ENCODE results near the gene MECP2.

The MECP2 gene

DNA sequence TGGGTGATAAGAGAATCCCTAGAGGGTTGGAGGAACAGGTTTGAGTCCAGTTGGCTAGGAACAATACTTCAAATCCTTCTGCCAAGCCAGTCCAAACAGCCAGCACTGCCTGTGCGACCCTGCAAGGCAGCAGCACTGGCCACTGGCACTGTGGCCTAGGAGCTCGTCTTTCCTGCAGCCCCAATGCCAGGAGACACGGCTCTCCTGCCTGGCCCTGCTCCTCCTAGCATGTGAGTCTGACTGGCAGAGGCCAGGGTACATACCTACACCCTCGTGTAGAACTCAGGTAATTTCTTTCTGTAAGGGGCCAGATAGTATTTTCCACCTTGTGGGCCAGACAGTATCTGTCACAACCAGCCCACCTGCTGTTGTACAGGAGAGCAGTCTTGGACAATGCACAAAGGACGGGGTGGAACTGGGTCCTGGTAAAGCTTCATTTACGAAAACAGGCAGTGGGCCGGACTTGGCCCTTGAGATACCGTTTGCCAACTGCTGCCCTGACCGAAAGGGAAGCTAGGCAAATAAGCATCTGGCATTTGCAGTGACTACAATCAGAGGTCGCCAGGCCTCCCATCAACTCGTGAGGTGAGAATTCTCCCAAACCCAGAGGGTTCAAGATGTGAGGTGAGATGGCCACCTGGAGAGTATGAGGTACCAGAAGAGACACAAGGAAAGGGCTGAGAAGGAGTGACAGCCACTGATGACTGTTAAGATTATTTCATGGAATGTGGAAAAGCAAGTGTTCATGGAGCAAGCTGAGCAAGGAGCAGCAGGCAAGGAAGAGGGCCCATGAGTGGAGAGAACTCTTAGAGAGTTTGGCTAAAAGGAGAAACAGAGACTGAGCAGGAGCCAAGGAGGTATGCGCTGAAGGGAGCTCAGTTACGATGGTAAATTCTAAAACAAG is 48.1 kb downstream of the MECP2 start:
- H3K4me2 ChIP-seq (ENCODE audit: low read depth, low read length, poor library complexity, severe bottlenecking) = no peak overlapping the region
- no peaks in the 10 kb centered on the region for H4K20me1 ChIP-seq (ENCODE audit: low read depth, low read length)
- peaks cover 26% of the 10 kb centered on the region; the same call in 1 of the 2 replicates for H3K79me2 ChIP-seq (ENCODE audit: insufficient read depth, low read length)

DNA sequence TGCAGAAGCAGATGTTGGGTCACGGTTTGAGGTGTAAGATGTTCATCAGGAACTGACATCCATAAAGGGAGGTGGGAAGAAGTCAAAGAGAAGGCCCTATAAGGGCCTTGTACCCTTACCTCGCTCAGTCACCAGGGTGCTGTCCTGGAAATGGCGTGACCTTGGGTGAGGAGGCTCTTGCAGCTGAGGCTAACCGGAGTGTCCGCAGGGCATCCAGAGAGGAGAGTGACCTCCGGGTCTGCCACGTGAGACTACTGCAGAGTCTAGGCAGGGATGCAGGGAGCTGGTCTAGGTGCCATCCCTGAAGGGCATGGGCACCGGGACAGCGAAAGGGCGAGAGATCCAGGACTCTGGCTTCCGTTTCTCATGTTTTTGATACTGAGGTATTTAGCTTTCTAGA is 49.1 kb downstream of the MECP2 start:
- H3K9ac ChIP-seq (ENCODE audit: low read length) = no peak overlapping the region
- H3F3A ChIP-seq (ENCODE audit: insufficient read depth) = no peaks in the 10 kb centered on the region
- H2AFZ ChIP-seq (ENCODE audit: low read depth, low read length, severe bottlenecking) = no peak overlapping the region
- TF ChIP-seq, protein P1, sequence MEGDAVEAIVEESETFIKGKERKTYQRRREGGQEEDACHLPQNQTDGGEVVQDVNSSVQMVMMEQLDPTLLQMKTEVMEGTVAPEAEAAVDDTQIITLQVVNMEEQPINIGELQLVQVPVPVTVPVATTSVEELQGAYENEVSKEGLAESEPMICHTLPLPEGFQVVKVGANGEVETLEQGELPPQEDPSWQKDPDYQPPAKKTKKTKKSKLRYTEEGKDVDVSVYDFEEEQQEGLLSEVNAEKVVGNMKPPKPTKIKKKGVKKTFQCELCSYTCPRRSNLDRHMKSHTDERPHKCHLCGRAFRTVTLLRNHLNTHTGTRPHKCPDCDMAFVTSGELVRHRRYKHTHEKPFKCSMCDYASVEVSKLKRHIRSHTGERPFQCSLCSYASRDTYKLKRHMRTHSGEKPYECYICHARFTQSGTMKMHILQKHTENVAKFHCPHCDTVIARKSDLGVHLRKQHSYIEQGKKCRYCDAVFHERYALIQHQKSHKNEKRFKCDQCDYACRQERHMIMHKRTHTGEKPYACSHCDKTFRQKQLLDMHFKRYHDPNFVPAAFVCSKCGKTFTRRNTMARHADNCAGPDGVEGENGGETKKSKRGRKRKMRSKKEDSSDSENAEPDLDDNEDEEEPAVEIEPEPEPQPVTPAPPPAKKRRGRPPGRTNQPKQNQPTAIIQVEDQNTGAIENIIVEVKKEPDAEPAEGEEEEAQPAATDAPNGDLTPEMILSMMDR (IDR thresholded peaks at IDR 0.05; ENCODE audit: insufficient read depth, low read length, poor library complexity, severe bottlenecking) = no peak
- no peak for TF ChIP-seq EZH2phosphoT487 (conservative IDR thresholded peaks at IDR 0.05; ENCODE audit: low read length)
- no peaks in the 10 kb centered on the region for H3K9me2 ChIP-seq (replicated peaks; ENCODE audit: insufficient read depth, low read length)
- H3K27me3 ChIP-seq (ENCODE audit: low read length) = no peaks in the 10 kb centered on the region
- H3K79me2 ChIP-seq (ENCODE audit: insufficient read depth, low read length) = peaks cover 26% of the 10 kb centered on the region; the same call in 1 of the 2 replicates
- no peak overlapping the region for H3K4me3 ChIP-seq (ENCODE audit: insufficient read depth, low read length, poor library complexity, severe bottlenecking)
- no peaks in the 10 kb centered on the region for H3K9me3 ChIP-seq (ENCODE audit: insufficient read depth, low read length)
- H3K4me2 ChIP-seq (ENCODE audit: low read depth, low read length, poor library complexity, severe bottlenecking) = no peak overlapping the region
- H4K20me1 ChIP-seq (ENCODE audit: low read depth, low read length) = no peaks in the 10 kb centered on the region
- H3K27ac ChIP-seq (ENCODE audit: low read depth, low read length) = no peak overlapping the region
- H3K36me3 ChIP-seq (ENCODE audit: low read length) = no peaks in the 10 kb centered on the region

More for the DNA sequence above, 48.1 kb downstream of the MECP2 start:
- H3K9me2 ChIP-seq (replicated peaks; ENCODE audit: insufficient read depth, low read length) = no peaks in the 10 kb centered on the region
- H2AFZ ChIP-seq (ENCODE audit: low read depth, low read length, severe bottlenecking) = no peak overlapping the region
- H3K4me3 ChIP-seq (ENCODE audit: insufficient read depth, low read length, poor library complexity, severe bottlenecking) = no peak overlapping the region
- H3K27me3 ChIP-seq (ENCODE audit: low read length) = no peaks in the 10 kb centered on the region
- no peaks in the 10 kb centered on the region for H3K9me3 ChIP-seq (ENCODE audit: insufficient read depth, low read length)
- H3F3A ChIP-seq (ENCODE audit: insufficient read depth) = no peaks in the 10 kb centered on the region
- H3K27ac ChIP-seq (ENCODE audit: low read depth, low read length) = no peak overlapping the region
- H3K36me3 ChIP-seq (ENCODE audit: low read length) = no peaks in the 10 kb centered on the region
- no peak overlapping the region for H3K9ac ChIP-seq (ENCODE audit: low read length)
- no peak for TF ChIP-seq EZH2phosphoT487 (conservative IDR thresholded peaks at IDR 0.05; ENCODE audit: low read length)
- TF ChIP-seq, protein P1 (IDR thresholded peaks at IDR 0.05; ENCODE audit: insufficient read depth, low read length, poor library complexity, severe bottlenecking) = no peak

DNA sequence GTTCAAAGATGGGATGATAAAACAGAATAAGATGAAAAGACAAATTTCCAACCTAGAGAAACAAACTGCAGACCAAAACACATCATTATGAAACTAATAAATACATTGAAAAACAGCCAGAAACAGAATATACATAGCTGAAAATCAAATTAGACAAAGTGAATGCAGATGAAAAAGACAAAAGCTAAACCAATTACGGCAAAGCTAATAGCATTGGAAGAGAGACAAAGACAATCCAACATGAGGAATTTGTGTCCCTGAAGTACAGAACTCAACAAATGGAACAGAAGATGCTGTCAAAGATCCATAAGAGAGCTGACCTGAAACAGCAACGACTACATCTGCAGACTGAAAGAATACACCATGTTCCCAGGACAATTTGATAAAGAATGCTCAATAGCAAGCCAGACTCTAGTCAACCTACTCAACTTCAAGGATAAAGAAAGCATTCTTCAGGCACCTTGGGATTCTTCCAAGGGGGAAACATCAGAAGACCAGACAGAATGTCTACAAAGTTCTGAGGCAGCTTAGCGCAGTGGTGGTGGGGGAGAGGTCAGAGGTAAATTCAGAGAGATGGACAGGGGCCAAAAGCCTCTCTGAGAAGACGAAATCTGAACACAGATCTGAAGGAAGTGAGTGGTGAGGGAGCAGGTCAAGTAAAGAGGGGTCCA is 50.4 kb downstream of the MECP2 start:
- H3K9me2 ChIP-seq (replicated peaks; ENCODE audit: insufficient read depth, low read length) = no peaks in the 10 kb centered on the region
- no peak overlapping the region for H3K4me2 ChIP-seq (ENCODE audit: low read depth, low read length, poor library complexity, severe bottlenecking)
- H3K27me3 ChIP-seq (ENCODE audit: low read length) = no peaks in the 10 kb centered on the region
- H3K27ac ChIP-seq (ENCODE audit: low read depth, low read length) = no peak overlapping the region
- peaks cover 28% of the 10 kb centered on the region; the same call in 1 of the 2 replicates for H3K79me2 ChIP-seq (ENCODE audit: insufficient read depth, low read length)
- TF ChIP-seq, protein P1 (IDR thresholded peaks at IDR 0.05; ENCODE audit: insufficient read depth, low read length, poor library complexity, severe bottlenecking) = no peak
- no peak for TF ChIP-seq EZH2phosphoT487 (conservative IDR thresholded peaks at IDR 0.05; ENCODE audit: low read length)
- H4K20me1 ChIP-seq (ENCODE audit: low read depth, low read length) = no peaks in the 10 kb centered on the region
- no peaks in the 10 kb centered on the region for H3F3A ChIP-seq (ENCODE audit: insufficient read depth)
- H3K4me3 ChIP-seq (ENCODE audit: insufficient read depth, low read length, poor library complexity, severe bottlenecking) = no peak overlapping the region
- no peaks in the 10 kb centered on the region for H3K36me3 ChIP-seq (ENCODE audit: low read length)
- H2AFZ ChIP-seq (ENCODE audit: low read depth, low read length, severe bottlenecking) = no peak overlapping the region
- H3K9me3 ChIP-seq (ENCODE audit: insufficient read depth, low read length) = no peaks in the 10 kb centered on the region
- no peak overlapping the region for H3K9ac ChIP-seq (ENCODE audit: low read length)
